ENCODE results near the gene DNAH10. TPM values are rescaled to one million over a fixed set of nuclear protein-coding genes. Genes with fewer than 3 reads are reported as not detected.

The DNAH10 gene
- total and polyA plus RNA-seq, 2 experiments from 2014 or later: 0.11 to 0.44 TPM

- no peak overlapping the region for H3K4me3 ChIP-seq
- no peak overlapping the region for H3K9ac ChIP-seq
- H3K79me2 ChIP-seq (ENCODE audit: insufficient read depth): no peaks in the 10 kb centered on the region
- WGBS, 2 experiments (ENCODE audit: low coverage in 1 of 2, low lambda C conversion rate in 2 of 2, missing lambda C conversion rate in 2 of 2): 85 to 87% methylated on average over 8 of the region's 8 CpGs
- H2AFZ ChIP-seq: no peak overlapping the region
- no peaks in the 10 kb centered on the region for H4K20me1 ChIP-seq (ENCODE audit: insufficient read depth)
- no peaks in the 10 kb centered on the region for H3K4me1 ChIP-seq (ENCODE audit: insufficient read depth)
- H3F3A ChIP-seq (ENCODE audit: insufficient read depth): no peaks in the 10 kb centered on the region
- H3K9me2 ChIP-seq (ENCODE audit: insufficient read depth): no peaks in the 10 kb centered on the region
- TF ChIP-seq EZH2phosphoT487 (IDR thresholded peaks at IDR 0.05; ENCODE audit: insufficient read depth, low read depth) (no peak), EZH2 (IDR thresholded peaks at IDR 0.05; ENCODE audit: insufficient read depth, poor library complexity, severe bottlenecking) (no peak)
- H3K36me3 ChIP-seq (ENCODE audit: low read depth): peaks cover 6% of the 10 kb centered on the region; the same call in 1 of the 2 replicates
- no peak overlapping the region for H3K27ac ChIP-seq
- DNase-seq: no peak
- H3K9me3 ChIP-seq (ENCODE audit: low read depth): no peaks in the 10 kb centered on the region
- H3K4me2 ChIP-seq (ENCODE audit: unreplicated experiment): no peak overlapping the region
- no peaks in the 10 kb centered on the region for H3K27me3 ChIP-seq (replicated peaks; ENCODE audit: insufficient read depth)
- in situ Hi-C loops (cut with MboI): no loop called here
Measured at GRCh38 chr12:123763093-123763492, 992 bp downstream of the DNAH10 start.

- no peaks in the 10 kb centered on the region for H3F3A ChIP-seq (ENCODE audit: insufficient read depth)
- peaks cover 6% of the 10 kb centered on the region; the same call in 1 of the 2 replicates for H3K36me3 ChIP-seq (ENCODE audit: low read depth)
- no peak overlapping the region for H3K9ac ChIP-seq
- H3K27me3 ChIP-seq (replicated peaks; ENCODE audit: insufficient read depth): no peaks in the 10 kb centered on the region
- no peaks in the 10 kb centered on the region for H4K20me1 ChIP-seq (ENCODE audit: insufficient read depth)
- DNase-seq: no peak
- in situ Hi-C loops (cut with MboI): no loop called here
- H3K9me2 ChIP-seq (ENCODE audit: insufficient read depth): no peaks in the 10 kb centered on the region
- no peaks in the 10 kb centered on the region for H3K79me2 ChIP-seq (ENCODE audit: insufficient read depth)
- 76 to 81% methylated on average over 12 of the region's 12 CpGs for whole genome bisulfite sequencing, 2 experiments (ENCODE audit: low coverage in 1 of 2, low lambda C conversion rate in 2 of 2, missing lambda C conversion rate in 2 of 2)
- no peaks in the 10 kb centered on the region for H3K9me3 ChIP-seq (ENCODE audit: low read depth)
- no peak overlapping the region for H3K27ac ChIP-seq
- no peak overlapping the region for H3K4me2 ChIP-seq (ENCODE audit: unreplicated experiment)
- TF ChIP-seq EZH2phosphoT487 (IDR thresholded peaks at IDR 0.05; ENCODE audit: insufficient read depth, low read depth) (no peak), EZH2 (IDR thresholded peaks at IDR 0.05; ENCODE audit: insufficient read depth, poor library complexity, severe bottlenecking) (no peak)
- H2AFZ ChIP-seq: no peak overlapping the region
- H3K4me1 ChIP-seq (ENCODE audit: insufficient read depth): no peaks in the 10 kb centered on the region
- H3K4me3 ChIP-seq: no peak overlapping the region
Measured at GRCh38 chr12:123764109-123764508, 2.0 kb downstream of the DNAH10 start.

GRCh38 chr12:123765504-123766035 lies 3.5 kb downstream of the DNAH10 start:
- no peak overlapping the region for H3K27ac ChIP-seq
- H3K9me2 ChIP-seq (ENCODE audit: insufficient read depth): no peaks in the 10 kb centered on the region
- no peak overlapping the region for H3K9ac ChIP-seq
- H2AFZ ChIP-seq: no peak overlapping the region
- no peaks in the 10 kb centered on the region for H4K20me1 ChIP-seq (ENCODE audit: insufficient read depth)
- no peak overlapping the region for H3K4me2 ChIP-seq (ENCODE audit: unreplicated experiment)
- H3K4me3 ChIP-seq: no peak overlapping the region
- H3K79me2 ChIP-seq (ENCODE audit: insufficient read depth): no peaks in the 10 kb centered on the region
- 29 to 40% methylated on average over 2 of the region's 2 CpGs for WGBS, 2 experiments (ENCODE audit: low coverage in 1 of 2, low lambda C conversion rate in 2 of 2, missing lambda C conversion rate in 2 of 2)
- no peaks in the 10 kb centered on the region for H3F3A ChIP-seq (ENCODE audit: insufficient read depth)
- TF ChIP-seq EZH2phosphoT487 (IDR thresholded peaks at IDR 0.05; ENCODE audit: insufficient read depth, low read depth) (no peak), EZH2 (IDR thresholded peaks at IDR 0.05; ENCODE audit: insufficient read depth, poor library complexity, severe bottlenecking) (no peak)
- H3K36me3 ChIP-seq (ENCODE audit: low read depth): no peaks in the 10 kb centered on the region
- no peaks in the 10 kb centered on the region for H3K4me1 ChIP-seq (ENCODE audit: insufficient read depth)
- H3K9me3 ChIP-seq (ENCODE audit: low read depth): no peaks in the 10 kb centered on the region
- H3K27me3 ChIP-seq (replicated peaks; ENCODE audit: insufficient read depth): no peaks in the 10 kb centered on the region
- no peak for DNase-seq
- in situ Hi-C loops (cut with MboI): no loop called here

GRCh38 chr12:123767613-123768012 lies 5.5 kb downstream of the DNAH10 start:
- Histone ChIP-seq H3K27me3 (replicated peaks; ENCODE audit: insufficient read depth) (peaks cover 11% of the 10 kb centered on the region; the same call in 1 of the 2 replicates), H3K79me2 (ENCODE audit: insufficient read depth) (no peaks in the 10 kb centered on the region), H2AFZ (no peak overlapping the region), H3F3A (ENCODE audit: insufficient read depth) (no peaks in the 10 kb centered on the region), H3K27ac (no peak overlapping the region), H3K9me2 (ENCODE audit: insufficient read depth) (no peaks in the 10 kb centered on the region), H4K20me1 (ENCODE audit: insufficient read depth) (no peaks in the 10 kb centered on the region), H3K36me3 (ENCODE audit: low read depth) (no peaks in the 10 kb centered on the region), H3K4me3 (no peak overlapping the region), H3K4me1 (ENCODE audit: insufficient read depth) (no peaks in the 10 kb centered on the region), H3K9me3 (ENCODE audit: low read depth) (no peaks in the 10 kb centered on the region), H3K9ac (no peak overlapping the region), H3K4me2 (ENCODE audit: unreplicated experiment) (no peak overlapping the region)
- DNase-seq: no peak
- 81% methylated on average over 9 of the region's 9 CpGs for WGBS, 2 experiments (ENCODE audit: low coverage in 1 of 2, low lambda C conversion rate in 2 of 2, missing lambda C conversion rate in 2 of 2)
- in situ Hi-C loops (cut with MboI): no loop called here
- TF ChIP-seq EZH2phosphoT487 (IDR thresholded peaks at IDR 0.05; ENCODE audit: insufficient read depth, low read depth) (no peak), EZH2 (IDR thresholded peaks at IDR 0.05; ENCODE audit: insufficient read depth, poor library complexity, severe bottlenecking) (no peak)

DNA sequence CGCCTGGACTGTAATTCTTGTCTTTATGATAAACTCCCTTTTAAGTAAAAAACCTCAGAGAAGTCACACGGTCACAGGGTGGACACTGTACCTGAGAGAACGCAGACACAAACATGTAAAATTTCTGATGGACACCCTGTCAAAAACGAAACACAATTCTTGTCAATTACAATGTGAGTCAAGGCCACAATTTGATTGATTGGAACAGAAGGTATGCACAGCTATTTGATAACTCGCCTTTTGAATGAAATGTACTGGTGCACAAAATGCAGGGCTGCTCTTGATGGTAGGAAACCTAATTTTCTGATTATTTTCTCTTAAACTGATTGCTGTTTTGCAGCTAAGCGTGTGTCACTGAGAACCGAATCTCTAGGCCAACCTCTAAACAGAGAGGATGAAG lies 9.2 kb downstream of the DNAH10 start:
- Histone ChIP-seq H3K9ac (no peak overlapping the region), H3K9me2 (ENCODE audit: insufficient read depth) (no peaks in the 10 kb centered on the region), H3F3A (ENCODE audit: insufficient read depth) (no peaks in the 10 kb centered on the region), H4K20me1 (ENCODE audit: insufficient read depth) (no peaks in the 10 kb centered on the region), H3K4me1 (ENCODE audit: insufficient read depth) (no peaks in the 10 kb centered on the region), H2AFZ (no peak overlapping the region), H3K27ac (no peak overlapping the region), H3K27me3 (replicated peaks; ENCODE audit: insufficient read depth) (peaks cover 14% of the 10 kb centered on the region), H3K4me3 (no peak overlapping the region), H3K36me3 (ENCODE audit: low read depth) (no peaks in the 10 kb centered on the region), H3K4me2 (ENCODE audit: unreplicated experiment) (no peak overlapping the region), H3K9me3 (ENCODE audit: low read depth) (no peaks in the 10 kb centered on the region), H3K79me2 (ENCODE audit: insufficient read depth) (no peaks in the 10 kb centered on the region)
- TF ChIP-seq EZH2phosphoT487 (IDR thresholded peaks at IDR 0.05; ENCODE audit: insufficient read depth, low read depth): no peak
- no peak for TF ChIP-seq EZH2 (IDR thresholded peaks at IDR 0.05; ENCODE audit: insufficient read depth, poor library complexity, severe bottlenecking)
- DNase-seq: no peak
- WGBS, 2 experiments (ENCODE audit: low coverage in 1 of 2, low lambda C conversion rate in 2 of 2, missing lambda C conversion rate in 2 of 2): 60% methylated on average over 7 of the region's 7 CpGs
- in situ Hi-C loops (cut with MboI): no loop called here
